ENCODE results near the gene PRSS48.
"Not testable (repeated sequence)": the region's sequence is repeated elsewhere in the genome, so short reads cannot be mapped to it uniquely, and the experiment has no call there.

DNA sequence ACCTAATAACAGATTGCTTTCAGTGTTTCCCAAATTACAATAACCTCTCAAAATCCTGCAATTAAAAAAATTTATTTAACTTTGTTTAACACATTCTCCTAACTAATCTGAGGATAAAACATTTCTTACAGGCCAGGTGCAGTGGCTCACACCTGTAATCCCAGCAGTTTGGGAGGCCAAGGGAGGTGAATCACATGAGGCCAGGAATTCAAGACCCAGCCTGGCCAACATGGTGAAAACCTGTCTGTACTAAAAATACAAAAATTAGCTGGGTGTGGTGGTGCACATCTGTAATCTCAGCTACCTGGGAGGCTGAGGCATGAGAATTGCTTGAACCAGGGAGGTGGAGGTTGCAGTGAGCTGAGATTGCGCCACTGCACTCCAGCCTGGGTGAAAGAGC, 41.6 kb upstream of the PRSS48 start:
- TF ChIP-seq, protein P1, sequence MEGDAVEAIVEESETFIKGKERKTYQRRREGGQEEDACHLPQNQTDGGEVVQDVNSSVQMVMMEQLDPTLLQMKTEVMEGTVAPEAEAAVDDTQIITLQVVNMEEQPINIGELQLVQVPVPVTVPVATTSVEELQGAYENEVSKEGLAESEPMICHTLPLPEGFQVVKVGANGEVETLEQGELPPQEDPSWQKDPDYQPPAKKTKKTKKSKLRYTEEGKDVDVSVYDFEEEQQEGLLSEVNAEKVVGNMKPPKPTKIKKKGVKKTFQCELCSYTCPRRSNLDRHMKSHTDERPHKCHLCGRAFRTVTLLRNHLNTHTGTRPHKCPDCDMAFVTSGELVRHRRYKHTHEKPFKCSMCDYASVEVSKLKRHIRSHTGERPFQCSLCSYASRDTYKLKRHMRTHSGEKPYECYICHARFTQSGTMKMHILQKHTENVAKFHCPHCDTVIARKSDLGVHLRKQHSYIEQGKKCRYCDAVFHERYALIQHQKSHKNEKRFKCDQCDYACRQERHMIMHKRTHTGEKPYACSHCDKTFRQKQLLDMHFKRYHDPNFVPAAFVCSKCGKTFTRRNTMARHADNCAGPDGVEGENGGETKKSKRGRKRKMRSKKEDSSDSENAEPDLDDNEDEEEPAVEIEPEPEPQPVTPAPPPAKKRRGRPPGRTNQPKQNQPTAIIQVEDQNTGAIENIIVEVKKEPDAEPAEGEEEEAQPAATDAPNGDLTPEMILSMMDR (IDR thresholded peaks at IDR 0.05), result not testable (repeated sequence)
- TF ChIP-seq EZH2, EZH2phosphoT487 (IDR thresholded peaks at IDR 0.05): not testable (repeated sequence)

Measured in neural progenitor cell (in vitro differentiated cells).